Activated naive CD4-positive, alpha-beta T cell treated with anti-CD3 and anti-CD28 coated beads, Interleukin-2, amount 50 U/mL, for 72 hours (primary cell): ENCODE measurements around the gene PYM1. TPM values are rescaled to one million over a fixed set of nuclear protein-coding genes. Genes with fewer than 3 reads are reported as not detected.
"Not testable (repeated sequence)": the region's sequence is repeated elsewhere in the genome, so short reads cannot be mapped to it uniquely, and the experiment has no call there.

Experiments
- ATAC-seq, 2 donors: fragments of 150-1000 bp; cut with Tn5 transposase; 2 replicates each; pipeline ENCODE4 v1.10.0; 2021; ENCODE audit warnings: mild to moderate bottlenecking in 2 of 2, moderate library complexity in 2 of 2
- DNase-seq, 2 donors: peaks; one replicate each; pipeline ENCODE4 v3.0.0; 2021 to 2022; ENCODE audit warnings: low spot score in 2 of 2
- H3K27ac Mint-ChIP-seq, 2 donors: one replicate each; pipeline ENCODE4 v1.8.0; 2022; ENCODE audit warnings: mild to moderate bottlenecking in 2 of 2, mixed read lengths in 2 of 2
- H3K36me3 Mint-ChIP-seq, 2 donors: one replicate each; pipeline ENCODE4 v1.8.0; 2022; ENCODE audit warnings: mixed read lengths in 2 of 2
- H3K9me3 Mint-ChIP-seq, 2 donors: one replicate each; pipeline ENCODE4 v1.8.0; 2022; ENCODE audit warnings: mixed read lengths in 2 of 2
- total RNA-seq, 2 donors: library from RNA; stranded (reverse); gene quantifications; one replicate each; pipeline ENCODE4 v1.2.3, GENCODE V29; 2022

Gene PYM1
- total RNA-seq, 2 donors from 2014 or later: 18.9 to 32.9 TPM

GRCh38 chr12:55885113-55885512, 42.6 kb downstream of the PYM1 start:
- ATAC-seq (no peak), DNase-seq (no peak)
- Mint-ChIP-seq H3K9me3 (no peaks in the 10 kb centered on the region), H3K36me3 (no peaks in the 10 kb centered on the region), H3K27ac (no peak overlapping the region)

GRCh38 chr12:55877824-55878223, 49.9 kb downstream of the PYM1 start:
- peaks cover 7 to 9% of the 10 kb centered on the region in 2 donors for H3K9me3 Mint-ChIP-seq
- no peak for ATAC-seq
- no peak for DNase-seq
- no peak overlapping the region for H3K27ac Mint-ChIP-seq
- peaks cover 11 to 17% of the 10 kb centered on the region in 2 donors for H3K36me3 Mint-ChIP-seq

GRCh38 chr12:55875704-55876467, 51.8 kb downstream of the PYM1 start:
- H3K9me3 Mint-ChIP-seq: peaks cover 7 to 9% of the 10 kb centered on the region in 2 donors
- H3K36me3 Mint-ChIP-seq: peaks cover 11 to 17% of the 10 kb centered on the region in 2 donors
- H3K27ac Mint-ChIP-seq: no peak overlapping the region
- ATAC-seq (no peak), DNase-seq (no peak)

GRCh38 chr12:55874443-55874842, 53.3 kb downstream of the PYM1 start:
- DNase-seq: no peak
- Mint-ChIP-seq H3K9me3 (peaks cover 7 to 9% of the 10 kb centered on the region in 2 donors), H3K27ac (no peak overlapping the region), H3K36me3 (peaks cover 11 to 17% of the 10 kb centered on the region in 2 donors)
- no peak for ATAC-seq

- not testable (repeated sequence) for H3K9me3 Mint-ChIP-seq, H3K36me3 Mint-ChIP-seq, H3K27ac Mint-ChIP-seq, DNase-seq, ATAC-seq
Measured at GRCh38 chr12:55866454-55867004, 61.2 kb downstream of the PYM1 start.

- no peak for DNase-seq
- H3K9me3 Mint-ChIP-seq: peaks cover 0 to 3% of the 10 kb centered on the region in 2 donors
Measured at GRCh38 chr12:55865327-55865726, 62.4 kb downstream of the PYM1 start.

GRCh38 chr12:55862931-55863330, 64.8 kb downstream of the PYM1 start:
- DNase-seq, ATAC-seq, H3K36me3 Mint-ChIP-seq, H3K9me3 Mint-ChIP-seq, H3K27ac Mint-ChIP-seq: not testable (repeated sequence)

More at GRCh38 chr12:55865327-55865726, 62.4 kb downstream of the PYM1 start:
- no peaks in the 10 kb centered on the region for H3K36me3 Mint-ChIP-seq
- ATAC-seq: no peak
- H3K27ac Mint-ChIP-seq: no peak overlapping the region

- ATAC-seq (no peak), DNase-seq (no peak)
- Mint-ChIP-seq H3K9me3 (peaks cover 0 to 3% of the 10 kb centered on the region in 2 donors), H3K27ac (no peak overlapping the region), H3K36me3 (no peaks in the 10 kb centered on the region)
Measured at GRCh38 chr12:55862286-55862685, 65.4 kb downstream of the PYM1 start.

- ATAC-seq (no peak), DNase-seq (no peak)
- Mint-ChIP-seq H3K9me3 (peaks cover 0 to 3% of the 10 kb centered on the region in 2 donors), H3K36me3 (no peaks in the 10 kb centered on the region), H3K27ac (no peak overlapping the region)
Measured at GRCh38 chr12:55861871-55862270, 65.8 kb downstream of the PYM1 start.

- DNase-seq: no peak
- Mint-ChIP-seq H3K9me3 (peaks cover 0 to 3% of the 10 kb centered on the region in 2 donors), H3K36me3 (no peaks in the 10 kb centered on the region), H3K27ac (no peak overlapping the region)
- ATAC-seq: no peak
Measured at GRCh38 chr12:55861396-55861795, 66.3 kb downstream of the PYM1 start.

- H3K27ac Mint-ChIP-seq: no peak overlapping the region
- H3K9me3 Mint-ChIP-seq: no peaks in the 10 kb centered on the region
- no peak for DNase-seq
- no peaks in the 10 kb centered on the region for H3K36me3 Mint-ChIP-seq
- no peak for ATAC-seq
Measured at GRCh38 chr12:55852740-55853139, 75.0 kb downstream of the PYM1 start.

Other genes with a start within 250 kb of the PYM1 start
- gene ITGA7, start 220.0 kb downstream of the PYM1 start, total RNA-seq: 10 to 100 TPM in 1 of 2 donors, 1 to 10 TPM in 1; 4.0 to 11.9 TPM
- 100 to 1,000 TPM; 116 to 118 TPM for gene BLOC1S1, start 211.8 kb downstream of the PYM1 start, total RNA-seq
- gene RDH5, start 207.5 kb downstream of the PYM1 start, total RNA-seq: 10 to 100 TPM in 1 of 2 donors, 1 to 10 TPM in 1; 6.4 to 13.3 TPM
- gene CD63, start 198.9 kb downstream of the PYM1 start, total RNA-seq: 100 to 1,000 TPM; 129 to 180 TPM
- gene GDF11, start 184.8 kb downstream of the PYM1 start, total RNA-seq: 10 to 100 TPM in 1 of 2 donors, 1 to 10 TPM in 1; 5.9 to 12.0 TPM
- gene SARNP, start 110.2 kb downstream of the PYM1 start, total RNA-seq: 100 to 1,000 TPM in 1 of 2 donors, 10 to 100 TPM in 1; 95.0 to 101 TPM
- 10 to 100 TPM; 27.0 to 35.2 TPM for gene ORMDL2, start 109.9 kb downstream of the PYM1 start, total RNA-seq
- 10 to 100 TPM; 29.0 to 33.4 TPM for gene DNAJC14, start 98.3 kb downstream of the PYM1 start, total RNA-seq
- under 1 TPM in 1 of 2 donors, not detected in 1; 0.12 TPM for gene MMP19, start 85.0 kb downstream of the PYM1 start, total RNA-seq
- 100 to 1,000 TPM; 386 to 441 TPM for gene DGKA, start 3.3 kb upstream of the PYM1 start, total RNA-seq
- 1 to 10 TPM; 1.2 to 5.6 TPM for gene PMEL, start 38.1 kb upstream of the PYM1 start, total RNA-seq
- gene CDK2, start 38.9 kb upstream of the PYM1 start, total RNA-seq: 100 to 1,000 TPM; 116 to 144 TPM
- 10 to 100 TPM; 43.1 to 51.8 TPM for gene RAB5B, start 46.2 kb upstream of the PYM1 start, total RNA-seq
- gene SUOX, start 69.4 kb upstream of the PYM1 start, total RNA-seq: 10 to 100 TPM in 1 of 2 donors, 1 to 10 TPM in 1; 5.7 to 15.5 TPM
- 10 to 100 TPM; 17.0 to 19.5 TPM for gene IKZF4, start 93.1 kb upstream of the PYM1 start, total RNA-seq
- gene RPS26, start 114.0 kb upstream of the PYM1 start, total RNA-seq: 10 to 100 TPM; 47.4 to 49.0 TPM
- under 1 TPM; 0.25 to 0.34 TPM for gene ERBB3, start 152.3 kb upstream of the PYM1 start, total RNA-seq
- gene PA2G4, start 176.7 kb upstream of the PYM1 start, total RNA-seq: 100 to 1,000 TPM; 224 to 356 TPM
- 1,000 to 10,000 TPM; 5,050 to 5,339 TPM for gene RPL41, start 188.7 kb upstream of the PYM1 start, total RNA-seq
- gene ZC3H10, start 190.4 kb upstream of the PYM1 start, total RNA-seq: 10 to 100 TPM in 1 of 2 donors, 1 to 10 TPM in 1; 7.1 to 15.0 TPM
- gene ESYT1, start 200.4 kb upstream of the PYM1 start, total RNA-seq: 100 to 1,000 TPM; 159 to 197 TPM
- 100 to 1,000 TPM in 1 of 2 donors, 10 to 100 TPM in 1; 99.7 to 112 TPM for gene MYL6B, start 224.7 kb upstream of the PYM1 start, total RNA-seq
- gene MYL6, start 230.5 kb upstream of the PYM1 start, total RNA-seq: 1,000 to 10,000 TPM; 1,014 to 1,193 TPM